DND-41 (cell line): ENCODE results near the gene GPRC5B.

Experiments used
- EZH2 ChIP-seq: IDR thresholded peaks from 3 replicates; pipeline ENCODE4 v1.6.1; 2012; ENCODE audit warnings: borderline replicate concordance, low read depth, mild to moderate bottlenecking, moderate library complexity, low read length, inconsistent platforms; ENCODE audit not compliant: severe bottlenecking
- TF ChIP-seq, protein P1 (sequence below): IDR thresholded peaks from 2 replicates; pipeline ENCODE4 v1.5.1; 2012; ENCODE audit warnings: borderline replicate concordance, low read length, moderate library complexity, mild to moderate bottlenecking; ENCODE audit not compliant: poor library complexity, severe bottlenecking; ENCODE audit errors: extremely low read depth

DNA sequence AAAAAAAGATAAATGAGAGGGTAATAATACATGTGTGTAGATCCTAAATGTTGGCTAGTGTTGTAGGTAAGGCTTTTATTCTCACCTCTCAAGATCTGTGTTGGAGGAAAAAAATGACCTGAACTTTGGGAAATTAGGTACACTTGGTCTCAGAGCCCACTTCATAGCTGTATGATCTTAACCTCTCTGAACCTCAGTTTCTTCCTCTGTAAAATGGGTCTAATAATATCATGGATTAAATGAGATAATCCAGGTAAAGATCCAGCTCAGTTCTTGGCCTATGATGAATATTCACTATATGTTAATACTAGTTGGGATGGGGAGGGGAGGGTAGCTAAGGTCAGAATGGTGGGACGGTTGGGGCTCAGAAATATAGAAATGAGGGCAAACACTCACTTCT lies 24.3 kb upstream of the GPRC5B start:
- TF ChIP-seq, protein P1, sequence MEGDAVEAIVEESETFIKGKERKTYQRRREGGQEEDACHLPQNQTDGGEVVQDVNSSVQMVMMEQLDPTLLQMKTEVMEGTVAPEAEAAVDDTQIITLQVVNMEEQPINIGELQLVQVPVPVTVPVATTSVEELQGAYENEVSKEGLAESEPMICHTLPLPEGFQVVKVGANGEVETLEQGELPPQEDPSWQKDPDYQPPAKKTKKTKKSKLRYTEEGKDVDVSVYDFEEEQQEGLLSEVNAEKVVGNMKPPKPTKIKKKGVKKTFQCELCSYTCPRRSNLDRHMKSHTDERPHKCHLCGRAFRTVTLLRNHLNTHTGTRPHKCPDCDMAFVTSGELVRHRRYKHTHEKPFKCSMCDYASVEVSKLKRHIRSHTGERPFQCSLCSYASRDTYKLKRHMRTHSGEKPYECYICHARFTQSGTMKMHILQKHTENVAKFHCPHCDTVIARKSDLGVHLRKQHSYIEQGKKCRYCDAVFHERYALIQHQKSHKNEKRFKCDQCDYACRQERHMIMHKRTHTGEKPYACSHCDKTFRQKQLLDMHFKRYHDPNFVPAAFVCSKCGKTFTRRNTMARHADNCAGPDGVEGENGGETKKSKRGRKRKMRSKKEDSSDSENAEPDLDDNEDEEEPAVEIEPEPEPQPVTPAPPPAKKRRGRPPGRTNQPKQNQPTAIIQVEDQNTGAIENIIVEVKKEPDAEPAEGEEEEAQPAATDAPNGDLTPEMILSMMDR: no peak
- no peak for TF ChIP-seq EZH2
